Measurements from ENCODE around the gene MACROD2.

- no peak for TF ChIP-seq CTCF (IDR thresholded peaks at IDR 0.05)
- TF ChIP-seq POLR2A (IDR thresholded peaks at IDR 0.05): no peak
Observed at GRCh38 chr20:15185913-15186312, 1190.6 kb downstream of the MACROD2 start.

Data from uterus (tissue), 2 donors.